Stromal cell of bone marrow (primary cell): ENCODE measurements around the gene TRMT1L.
A peak's percentile ranks its signal among the peaks of the same experiment; 100 is the strongest.

Source experiments
- DNase-seq: peaks from one replicate; pipeline ENCODE4 v3.0.0-alpha.2; 2012; ENCODE audit warnings: low read depth

Gene TRMT1L

DNA sequence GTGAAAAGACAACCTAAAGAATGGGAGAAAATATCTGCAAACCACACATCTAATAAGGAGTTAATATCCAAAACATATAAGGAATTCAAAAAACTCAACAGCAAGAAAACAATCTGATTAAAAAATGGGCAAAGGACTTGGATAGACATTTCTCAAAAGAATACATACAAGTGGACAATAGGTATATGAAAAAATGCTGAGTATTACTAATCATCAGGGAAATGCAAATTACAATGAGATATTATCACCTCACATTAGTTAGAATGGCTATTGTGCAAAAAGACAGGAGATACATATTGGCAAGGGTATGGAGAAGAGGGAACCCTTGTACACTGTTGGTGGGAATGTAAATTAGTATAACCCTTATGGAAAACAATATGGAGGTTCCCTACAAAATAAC is 44.9 kb downstream of the TRMT1L start:
- no peak for DNase-seq

DNA sequence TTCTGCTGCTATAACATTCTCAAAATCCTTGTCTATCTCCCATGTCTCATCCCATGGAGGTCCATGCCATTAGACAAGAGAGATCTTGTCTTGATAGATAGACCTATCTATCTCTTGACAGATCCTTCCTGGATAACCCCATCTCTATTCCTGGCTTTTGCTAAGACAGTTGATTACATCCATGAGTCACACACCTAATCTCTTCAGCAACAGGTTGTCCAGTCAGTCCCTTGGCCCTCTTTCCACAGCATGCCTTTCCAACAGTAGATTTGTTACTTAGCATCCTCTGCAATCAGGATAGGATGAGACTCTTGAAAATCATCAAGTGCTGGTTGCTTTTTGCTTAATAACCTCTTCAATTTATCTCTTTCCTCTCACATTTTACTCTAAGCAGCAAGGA is 46.6 kb downstream of the TRMT1L start:
- DNase-seq: no peak

DNA sequence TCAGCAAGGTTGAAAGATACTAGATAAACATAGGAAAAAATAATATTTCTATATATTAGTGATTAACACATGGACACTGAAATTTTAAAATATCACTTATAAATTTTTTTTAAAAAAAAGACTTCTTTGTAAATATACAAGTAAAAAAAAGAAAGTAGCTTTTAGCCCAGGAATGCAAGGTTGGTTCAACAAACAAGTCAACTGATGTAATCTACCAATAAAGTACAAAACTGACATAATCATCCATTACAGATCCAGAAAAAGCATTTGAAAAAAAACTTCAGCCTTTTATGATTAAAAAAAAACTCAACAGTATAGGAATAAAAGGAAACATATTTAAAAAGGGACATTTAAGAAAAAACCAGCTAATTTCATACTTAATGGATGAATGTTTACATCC is 48.4 kb downstream of the TRMT1L start:
- peak; percentile 5 for DNase-seq

DNA sequence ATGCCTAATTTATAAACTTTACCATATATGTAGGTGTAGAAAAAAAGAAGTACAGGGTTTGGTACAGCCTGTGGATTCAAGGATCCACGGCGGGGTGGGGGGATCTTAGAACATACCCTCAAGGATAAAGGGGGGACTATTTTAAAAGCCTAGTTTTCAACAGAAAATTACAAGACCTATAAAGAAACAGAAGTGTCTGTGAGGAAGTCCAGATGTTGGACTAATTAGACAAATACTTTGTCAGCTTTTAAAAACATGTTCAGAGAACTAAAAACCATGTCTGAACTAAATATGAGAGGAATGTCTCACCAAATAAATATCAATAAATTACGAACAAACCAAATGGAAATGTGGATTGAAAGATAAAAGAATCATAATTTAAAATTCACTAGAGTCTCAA is 51.6 kb downstream of the TRMT1L start:
- DNase-seq: no peak

DNA sequence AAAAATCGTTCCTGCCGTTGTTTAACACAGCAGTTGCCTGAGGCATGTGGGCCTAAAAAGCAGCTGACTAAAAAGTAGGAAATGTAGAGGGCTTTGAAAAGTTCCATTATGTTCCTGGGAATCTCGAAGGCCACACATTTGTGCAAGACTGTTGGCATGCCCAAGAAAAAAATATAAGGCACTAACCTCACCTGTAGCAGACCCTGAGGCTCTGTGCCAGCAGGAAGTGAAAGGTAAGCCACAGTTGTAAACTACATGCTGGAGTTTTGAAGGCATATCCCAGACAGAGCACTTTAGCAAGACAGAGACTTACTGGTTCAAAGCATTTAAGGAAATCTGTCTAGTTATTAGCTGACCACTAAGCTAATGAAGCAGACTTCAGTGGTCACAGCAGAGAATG is 52.7 kb downstream of the TRMT1L start:
- DNase-seq: no peak

DNA sequence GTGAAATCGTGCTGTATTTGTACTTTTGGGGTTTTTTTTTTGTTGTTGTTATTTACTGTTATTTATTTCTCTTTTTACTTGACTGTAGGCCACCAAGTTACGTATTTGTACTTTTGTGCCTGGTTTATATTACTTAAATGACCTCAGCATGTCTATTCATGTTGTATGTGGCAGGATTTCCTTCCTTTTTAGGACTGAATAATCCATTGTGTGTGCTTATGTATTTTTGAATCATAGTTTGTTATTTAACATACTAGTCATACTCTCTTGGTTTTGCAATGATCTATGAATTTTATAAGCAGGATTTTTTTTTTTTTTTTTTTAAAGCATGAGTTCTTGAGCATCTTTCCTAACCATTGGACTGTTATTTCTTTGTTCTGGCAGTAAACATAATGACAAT is 60.2 kb downstream of the TRMT1L start:
- DNase-seq: no peak

DNA sequence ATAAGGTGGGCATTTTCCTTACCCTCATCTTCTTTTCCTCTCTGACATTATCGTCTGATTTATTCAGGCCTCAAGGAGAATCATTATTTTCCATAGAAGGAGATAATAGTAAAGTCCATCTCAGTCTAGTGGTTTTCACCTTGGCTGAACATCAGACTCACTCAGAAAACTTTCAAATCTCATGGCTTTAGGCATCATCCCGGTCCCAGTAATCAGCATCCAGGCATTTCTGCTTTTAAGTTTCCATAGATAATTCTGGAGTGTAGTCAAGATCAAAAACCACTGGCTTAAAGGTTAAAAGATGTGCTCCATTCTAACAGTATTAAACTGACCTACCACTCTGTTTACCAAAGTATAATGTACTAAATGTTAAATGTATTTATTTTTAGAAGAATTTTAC is 62.0 kb downstream of the TRMT1L start:
- DNase-seq: no peak

DNA sequence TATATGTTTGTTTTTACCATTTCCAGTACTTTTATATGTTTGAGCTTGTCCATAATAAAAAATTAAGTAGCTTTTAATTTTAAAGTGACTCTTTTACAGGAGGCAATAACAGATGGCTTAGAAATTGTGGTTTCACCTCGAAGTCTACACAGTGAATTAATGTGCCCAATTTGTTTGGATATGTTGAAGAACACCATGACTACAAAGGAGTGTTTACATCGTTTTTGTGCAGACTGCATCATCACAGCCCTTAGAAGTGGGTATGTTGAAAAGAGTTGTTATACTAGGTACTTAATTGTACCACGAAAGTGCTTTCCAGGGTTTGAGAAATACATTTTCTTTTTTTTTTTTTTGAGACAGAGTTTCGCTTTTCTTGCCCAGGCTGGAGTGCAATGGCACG is 65.3 kb downstream of the TRMT1L start:
- no peak for DNase-seq

DNA sequence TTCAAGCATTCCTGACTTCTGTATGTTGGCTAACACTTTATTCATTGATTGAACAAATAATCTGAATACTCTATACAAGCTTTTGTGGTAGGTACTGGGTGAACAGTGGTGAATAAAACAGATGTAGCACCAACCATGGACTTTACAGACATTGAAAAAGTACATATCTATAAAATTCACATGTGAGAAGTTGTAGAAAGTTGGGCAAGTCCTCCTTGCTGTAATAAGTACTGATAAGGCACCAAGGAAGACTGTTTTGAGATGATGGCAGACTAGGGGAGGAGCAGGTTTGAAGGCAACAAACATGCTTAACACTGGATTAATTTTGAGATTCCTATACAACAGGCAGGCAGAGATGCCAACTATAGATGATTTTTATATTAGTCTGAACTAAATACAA is 69.0 kb downstream of the TRMT1L start:
- DNase-seq: no peak

DNA sequence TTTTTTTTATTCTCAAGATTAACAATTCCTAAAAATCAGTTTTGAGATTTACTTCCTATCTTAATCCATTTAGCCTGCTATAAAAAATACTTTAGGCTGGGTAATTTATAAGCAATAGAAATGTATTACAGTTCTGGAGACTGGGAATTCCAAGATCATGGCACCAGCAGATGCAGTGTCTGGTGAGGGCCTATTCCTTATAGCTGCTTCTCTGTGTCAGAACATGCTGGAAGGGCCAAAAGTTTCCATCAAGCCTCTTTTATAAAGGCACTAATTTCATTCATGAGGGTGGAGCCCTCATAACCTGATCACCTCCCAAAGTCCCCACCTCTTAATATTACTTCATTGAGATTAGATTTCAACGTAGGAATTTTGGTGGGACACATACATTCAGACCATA is 69.7 kb downstream of the TRMT1L start:
- DNase-seq: no peak

DNA sequence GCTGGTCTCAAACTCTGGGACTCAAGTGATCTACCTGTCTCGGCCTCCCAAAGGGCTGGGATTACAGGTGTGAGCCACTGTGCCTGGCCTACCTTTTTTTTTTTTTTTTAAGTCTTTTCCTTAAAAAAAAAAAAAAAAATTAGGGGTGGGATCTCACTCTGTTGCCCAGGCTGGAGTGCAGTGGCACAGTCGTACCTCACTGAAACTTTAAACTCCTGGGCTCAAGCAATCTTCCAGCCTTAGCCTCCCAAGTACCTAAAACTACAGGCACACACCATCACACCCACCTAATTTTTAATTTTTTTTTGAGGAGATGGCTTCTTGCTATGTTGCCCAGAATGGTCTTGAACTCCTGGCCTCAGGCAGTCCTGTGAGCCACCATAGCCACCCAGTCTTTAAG is 72.9 kb downstream of the TRMT1L start:
- DNase-seq: no peak

DNA sequence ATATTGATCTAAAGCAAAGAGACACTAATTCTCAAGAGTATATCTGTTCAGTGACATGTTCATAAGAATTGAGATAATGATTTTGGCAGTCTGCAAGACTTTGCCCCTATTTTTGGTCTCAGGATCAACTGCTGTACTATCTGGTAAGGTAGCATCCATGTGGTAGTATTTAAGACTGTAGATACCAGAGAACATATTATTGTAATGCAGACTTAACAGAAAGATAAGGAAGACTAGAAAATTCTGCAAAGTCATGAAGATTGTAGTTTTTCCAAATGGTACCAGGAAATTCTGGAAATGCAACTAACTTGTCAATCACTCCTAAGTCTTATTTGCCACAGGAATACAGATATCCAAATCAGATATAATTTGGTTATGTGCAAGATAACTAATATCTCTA is 76.3 kb downstream of the TRMT1L start:
- DNase-seq: no peak

DNA sequence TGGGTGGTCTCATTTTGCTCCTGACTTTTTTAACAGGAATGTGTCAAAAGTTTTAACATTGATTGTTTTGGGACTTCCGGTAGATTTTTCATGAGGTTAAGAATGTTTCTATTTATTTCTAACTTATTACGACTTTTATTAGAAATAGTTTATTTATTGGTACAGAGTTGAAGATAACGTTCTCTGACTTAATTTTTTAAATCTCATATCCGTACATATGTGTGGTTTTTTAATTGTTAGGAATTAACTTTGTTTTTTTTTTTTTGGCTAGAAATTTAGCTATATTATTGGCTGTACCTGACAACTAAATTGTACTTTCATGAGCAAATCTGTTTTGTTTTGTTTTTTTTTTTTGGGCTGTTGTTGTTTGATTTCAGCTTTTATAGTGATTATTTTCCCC is 79.4 kb downstream of the TRMT1L start:
- DNase-seq: no peak

DNA sequence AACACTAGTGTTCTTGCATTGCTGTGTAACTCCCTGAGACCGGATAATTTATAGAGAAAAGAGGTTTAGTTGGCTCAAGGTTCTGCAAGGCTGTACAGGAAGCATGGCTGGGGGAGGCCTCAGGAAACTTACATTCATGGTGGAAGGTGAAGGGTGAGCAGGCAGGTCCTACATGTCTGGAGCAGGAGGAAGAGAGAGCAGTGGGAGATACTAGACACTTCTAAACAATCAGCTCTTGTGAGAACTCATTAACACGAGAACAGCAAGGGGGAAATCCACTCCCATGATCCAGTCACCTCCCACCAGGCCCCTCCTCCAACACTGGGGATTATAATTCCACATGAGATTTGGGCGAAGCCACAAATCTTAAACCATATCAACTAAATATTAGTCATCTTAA is 81.3 kb downstream of the TRMT1L start:
- no peak for DNase-seq

DNA sequence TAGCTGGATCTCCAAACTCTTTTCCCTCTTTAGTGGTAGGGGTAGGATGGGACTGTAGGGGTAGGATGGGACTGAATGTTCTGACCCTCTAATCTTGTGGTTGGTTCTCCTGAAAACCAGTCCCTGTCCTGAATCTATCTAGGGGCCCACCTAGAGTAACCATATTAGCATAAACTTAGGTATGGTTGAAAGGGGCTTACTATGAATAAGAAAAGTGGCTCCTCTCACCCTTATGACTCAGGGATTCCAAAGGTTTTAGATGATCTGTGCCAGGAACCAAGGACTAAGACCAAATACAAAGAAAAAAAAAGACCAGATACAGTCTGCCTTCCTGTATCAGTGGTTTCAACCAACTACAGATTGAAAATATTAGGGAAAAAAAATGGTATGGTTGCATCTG is 82.4 kb downstream of the TRMT1L start:
- DNase-seq: no peak

DNA sequence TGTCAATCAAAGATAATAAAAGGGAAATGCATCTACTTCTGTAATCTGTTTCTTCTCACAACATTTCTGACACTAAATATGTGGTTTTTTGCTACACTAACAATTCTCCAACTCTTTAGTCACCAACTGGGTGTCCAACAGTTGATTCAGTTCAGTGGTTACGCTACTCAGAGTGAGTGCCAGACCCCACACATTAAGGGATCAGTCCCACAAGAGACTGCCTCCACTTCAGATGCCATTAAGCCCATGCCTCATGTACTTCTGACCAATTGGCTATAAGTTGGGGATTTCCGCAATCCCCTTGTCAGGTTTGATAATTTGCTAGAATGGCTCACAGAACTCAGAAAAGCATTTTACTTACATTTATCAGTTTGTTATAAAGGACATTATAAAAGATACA is 83.0 kb downstream of the TRMT1L start:
- DNase-seq: no peak

DNA sequence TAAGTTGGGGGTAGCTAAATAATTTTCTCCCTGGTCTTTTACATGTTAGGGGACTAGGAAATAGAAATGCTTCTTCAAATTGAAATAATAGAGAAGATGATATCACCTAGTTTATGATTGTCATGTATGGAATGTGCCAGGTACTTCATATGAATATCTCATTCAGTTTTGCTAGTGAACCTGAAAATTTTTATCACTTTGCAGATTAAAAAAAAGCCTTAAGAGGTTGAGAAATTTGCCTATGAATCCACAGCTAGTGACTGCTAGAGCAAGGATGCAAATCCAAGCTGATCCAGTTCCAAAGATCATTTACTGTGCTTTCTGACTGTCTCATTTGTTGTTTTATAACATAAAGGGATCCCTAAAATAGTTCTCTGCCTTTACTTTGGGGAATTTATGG is 86.7 kb downstream of the TRMT1L start:
- DNase-seq: no peak

DNA sequence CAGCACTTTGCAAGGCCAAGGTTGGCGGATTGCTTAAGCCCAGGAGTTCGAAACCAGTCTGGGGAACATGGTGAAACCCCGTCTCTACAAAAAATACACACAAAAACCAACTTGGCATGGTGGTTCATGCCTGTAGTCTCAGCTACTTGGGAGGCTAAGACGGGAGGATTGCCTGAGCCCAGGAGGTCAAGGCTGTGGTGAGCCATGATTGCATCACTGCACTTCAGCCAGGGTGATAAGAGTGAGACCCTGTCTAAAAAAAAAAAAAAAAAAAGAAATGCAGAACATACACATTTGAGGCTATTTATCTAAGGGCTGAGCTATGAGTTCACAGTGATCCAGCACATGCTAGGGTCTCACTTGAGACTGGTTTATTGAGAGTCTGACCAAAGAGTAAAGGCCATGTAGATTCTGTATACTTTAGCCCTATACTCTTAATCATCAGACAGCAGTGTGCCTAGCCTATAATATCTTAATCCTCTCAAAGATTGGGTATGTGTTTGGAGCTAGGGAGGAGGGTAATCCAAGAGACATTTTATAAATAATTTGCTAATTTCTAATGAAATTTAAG is 87.5 kb downstream of the TRMT1L start:
- DNase-seq: no peak

DNA sequence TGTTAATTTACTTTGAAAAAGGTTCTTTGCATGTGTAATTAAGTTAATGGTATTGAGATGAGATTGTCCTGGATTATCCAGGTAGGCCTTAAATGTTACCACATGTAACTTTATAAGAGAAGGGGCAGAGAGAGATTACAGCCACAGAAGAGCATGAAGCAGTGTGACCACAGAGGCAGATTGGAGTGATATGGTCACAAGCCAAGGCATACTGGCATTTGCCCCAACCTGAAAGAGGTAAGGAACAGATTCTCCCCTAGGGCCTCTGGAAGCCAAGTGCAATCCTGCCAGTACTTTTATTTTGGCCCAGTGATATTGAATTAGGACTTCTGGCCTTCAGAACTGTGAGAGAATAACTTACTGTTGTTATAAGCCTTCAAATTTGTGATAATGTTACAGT is 88.4 kb downstream of the TRMT1L start:
- no peak for DNase-seq
